Activated CD8-positive, alpha-beta T cell treated with anti-CD3 and anti-CD28 coated beads for 36 hours (primary cell): ENCODE results near the gene BTG4. TPM values are rescaled to one million over a fixed set of nuclear protein-coding genes. Genes with fewer than 3 reads are reported as not detected.

Experiments
- ATAC-seq: fragments of 200-7000 bp; cut with Tn5 transposase; one replicate; pipeline ENCODE4 v1.10.0; 2021; ENCODE audit warnings: mild to moderate bottlenecking, moderate library complexity
- CTCF ChIA-PET: fragments of 350-600 bp; sonication (Branson Sonifier 250); formaldehyde crosslinking; loops from one replicate; lab custom pipeline; 2021; ENCODE audit warnings: antibody characterized with exemption; lab: Charles Lee
- POLR2A ChIA-PET: fragments of 350-600 bp; sonication (Branson Sonifier 250); formaldehyde crosslinking; loops from one replicate; lab custom pipeline; 2021; ENCODE audit warnings: antibody characterized with exemption; lab: Charles Lee
- DNase-seq: peaks from one replicate; pipeline ENCODE4 v3.0.0-alpha.2; 2020
- H3K27ac Mint-ChIP-seq: one replicate; pipeline ENCODE4 v1.8.0; 2021; ENCODE audit warnings: mild to moderate bottlenecking, mixed read lengths
- H3K27me3 Mint-ChIP-seq: one replicate; pipeline ENCODE4 v1.8.0; 2021; ENCODE audit warnings: mixed read lengths
- H3K36me3 Mint-ChIP-seq: one replicate; pipeline ENCODE4 v1.8.0; 2021; ENCODE audit warnings: low read depth, mixed read lengths
- H3K4me1 Mint-ChIP-seq: one replicate; pipeline ENCODE4 v1.8.0; 2021; ENCODE audit warnings: low read depth, mixed read lengths
- H3K4me3 Mint-ChIP-seq: one replicate; pipeline ENCODE4 v1.8.0; 2021; ENCODE audit warnings: mild to moderate bottlenecking, moderate library complexity, mixed read lengths
- H3K9me3 Mint-ChIP-seq: one replicate; pipeline ENCODE4 v1.8.0; 2021; ENCODE audit warnings: mixed read lengths
- intact Hi-C: fragments of 100-400 bp; cut with micrococcal nuclease; formaldehyde crosslinking; loops from one replicate; pipeline ENCODE4 v1.10.0; 2022
- total RNA-seq, 2 experiments: library from RNA; stranded (reverse); gene quantifications; one replicate each; pipeline ENCODE4 v1.2.3, GENCODE V29; 2021
- TF ChIP-seq, protein P1 (sequence below): fragments of 200-600 bp; IDR thresholded peaks from one replicate; pipeline ENCODE4 v1.8.0; 2022; ENCODE audit warnings: antibody characterized with exemption, mild to moderate bottlenecking

BTG4 gene
- total RNA-seq, 2 experiments from 2014 or later = 0.36 to 0.98 TPM

DNA sequence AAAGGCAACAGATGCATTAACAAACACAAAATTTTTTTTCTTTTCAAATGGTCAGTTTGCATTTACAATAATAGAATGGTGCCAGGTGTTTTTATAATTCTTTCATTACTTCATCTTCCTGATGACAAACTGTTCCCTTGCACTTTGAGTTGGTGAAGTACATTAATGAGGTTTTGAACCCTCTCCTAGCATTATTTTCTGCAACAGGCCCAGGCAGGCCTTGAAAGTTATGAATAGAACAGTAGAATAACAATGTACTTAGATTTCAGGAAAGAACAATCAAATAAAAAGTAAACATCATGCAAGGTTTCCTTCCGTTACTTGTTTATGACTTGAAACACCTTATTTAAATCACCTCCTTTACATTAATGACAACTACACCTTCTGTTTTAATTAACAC lies 9.6 kb downstream of the BTG4 start:
- Mint-ChIP-seq H3K9me3 (no peaks in the 10 kb centered on the region), H3K36me3 (no peaks in the 10 kb centered on the region), H3K4me1 (no peaks in the 10 kb centered on the region), H3K27ac (no peak overlapping the region), H3K27me3 (peaks cover 27% of the 10 kb centered on the region), H3K4me3 (no peak overlapping the region)
- intact Hi-C loops = no loop called here
- ATAC-seq (no peak), DNase-seq (no peak)
- ChIA-PET POLR2A (no interaction called here), CTCF (interaction anchor here (1.5 to 1.6 kb wide), 2 partner anchors 9 to 11 kb away, joined by 4 to 5 read pairs; partner anchors contain the start of gene BTG4)
- TF ChIP-seq, protein P1, sequence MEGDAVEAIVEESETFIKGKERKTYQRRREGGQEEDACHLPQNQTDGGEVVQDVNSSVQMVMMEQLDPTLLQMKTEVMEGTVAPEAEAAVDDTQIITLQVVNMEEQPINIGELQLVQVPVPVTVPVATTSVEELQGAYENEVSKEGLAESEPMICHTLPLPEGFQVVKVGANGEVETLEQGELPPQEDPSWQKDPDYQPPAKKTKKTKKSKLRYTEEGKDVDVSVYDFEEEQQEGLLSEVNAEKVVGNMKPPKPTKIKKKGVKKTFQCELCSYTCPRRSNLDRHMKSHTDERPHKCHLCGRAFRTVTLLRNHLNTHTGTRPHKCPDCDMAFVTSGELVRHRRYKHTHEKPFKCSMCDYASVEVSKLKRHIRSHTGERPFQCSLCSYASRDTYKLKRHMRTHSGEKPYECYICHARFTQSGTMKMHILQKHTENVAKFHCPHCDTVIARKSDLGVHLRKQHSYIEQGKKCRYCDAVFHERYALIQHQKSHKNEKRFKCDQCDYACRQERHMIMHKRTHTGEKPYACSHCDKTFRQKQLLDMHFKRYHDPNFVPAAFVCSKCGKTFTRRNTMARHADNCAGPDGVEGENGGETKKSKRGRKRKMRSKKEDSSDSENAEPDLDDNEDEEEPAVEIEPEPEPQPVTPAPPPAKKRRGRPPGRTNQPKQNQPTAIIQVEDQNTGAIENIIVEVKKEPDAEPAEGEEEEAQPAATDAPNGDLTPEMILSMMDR = no peak

DNA sequence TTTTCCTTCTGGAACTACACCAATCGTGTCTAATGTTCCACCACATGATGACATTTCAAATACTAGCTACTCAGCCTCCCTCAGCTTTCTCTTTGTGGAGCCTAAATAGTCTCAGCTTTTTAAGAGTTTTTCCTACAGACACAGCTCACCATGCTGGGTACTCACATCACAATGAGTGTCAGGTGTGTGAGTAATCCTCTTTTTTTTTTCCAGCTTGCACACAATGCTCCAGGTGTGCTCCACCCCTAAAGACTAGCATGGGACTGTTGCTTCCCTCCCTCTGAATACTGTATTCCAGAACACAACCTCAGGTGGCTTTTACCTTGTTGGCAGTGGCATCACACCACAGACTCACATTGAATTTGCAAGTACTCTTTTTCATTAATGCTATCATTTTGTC lies 11.7 kb downstream of the BTG4 start:
- H3K9me3 Mint-ChIP-seq = no peaks in the 10 kb centered on the region
- H3K27ac Mint-ChIP-seq = no peak overlapping the region
- DNase-seq (no peak), ATAC-seq (no peak)
- H3K27me3 Mint-ChIP-seq = peaks cover 20% of the 10 kb centered on the region
- intact Hi-C loops = no loop called here
- H3K36me3 Mint-ChIP-seq = no peaks in the 10 kb centered on the region
- no peaks in the 10 kb centered on the region for H3K4me1 Mint-ChIP-seq
- ChIA-PET CTCF (interaction anchor here (1.5 kb wide), 1 partner anchor 12 kb away, joined by 4 read pairs; the partner anchor contains the start of gene BTG4), POLR2A (no interaction called here)
- no peak overlapping the region for H3K4me3 Mint-ChIP-seq
- TF ChIP-seq, protein P1 = no peak

DNA sequence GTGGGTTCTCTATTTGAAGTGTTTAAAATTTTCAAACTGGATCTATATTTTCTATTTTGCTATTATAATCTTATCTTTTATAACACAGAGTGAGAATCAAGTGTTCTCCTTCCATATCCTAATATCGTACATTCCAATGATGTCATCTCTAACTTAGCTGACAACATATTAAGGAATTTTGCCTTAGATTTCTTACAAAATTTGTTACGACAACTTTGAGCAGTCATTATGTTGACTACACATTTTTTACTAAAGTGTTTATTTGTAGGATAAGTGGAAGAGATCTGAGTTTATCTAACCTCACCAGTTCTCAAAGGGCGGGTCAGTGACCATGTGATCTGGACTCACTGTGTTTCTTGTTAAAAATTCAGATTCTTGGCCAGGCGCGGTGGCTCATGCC lies 12.7 kb downstream of the BTG4 start:
- Mint-ChIP-seq H3K27me3 (peaks cover 18% of the 10 kb centered on the region), H3K9me3 (no peaks in the 10 kb centered on the region), H3K4me1 (no peaks in the 10 kb centered on the region), H3K27ac (no peak overlapping the region), H3K4me3 (no peak overlapping the region), H3K36me3 (no peaks in the 10 kb centered on the region)
- TF ChIP-seq, protein P1 = no peak
- ChIA-PET CTCF (interaction anchor here (1.0 to 1.3 kb wide), 2 partner anchors 9 to 21 kb away, joined by 3 read pairs; no protein-coding TSS in a partner anchor), POLR2A (no interaction called here)
- no peak for ATAC-seq
- intact Hi-C loops = no loop called here
- no peak for DNase-seq

DNA sequence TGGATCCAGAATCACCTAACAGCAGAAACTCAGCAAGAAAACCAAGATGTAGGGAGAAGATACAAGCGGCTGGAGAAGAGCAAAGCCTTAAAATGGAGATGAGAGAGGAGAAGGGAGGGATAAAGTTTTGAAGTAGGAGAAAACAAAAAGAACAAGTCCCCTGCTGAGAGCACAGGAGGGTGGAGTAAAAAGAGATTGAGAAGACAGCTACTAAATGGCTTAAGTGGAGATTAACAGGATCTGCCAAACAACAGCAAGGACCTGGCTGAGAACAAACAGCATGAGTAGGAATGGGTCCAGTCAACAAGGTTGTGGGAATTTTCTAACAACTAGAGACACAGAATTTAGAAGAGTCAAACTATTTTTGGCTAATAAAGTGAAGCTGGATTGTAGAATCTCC lies 18.1 kb downstream of the BTG4 start:
- no peak overlapping the region for H3K4me3 Mint-ChIP-seq
- H3K27me3 Mint-ChIP-seq = peaks cover 21% of the 10 kb centered on the region
- H3K9me3 Mint-ChIP-seq = no peaks in the 10 kb centered on the region
- no peaks in the 10 kb centered on the region for H3K36me3 Mint-ChIP-seq
- ATAC-seq (no peak), DNase-seq (no peak)
- ChIA-PET POLR2A (no interaction called here), CTCF (interaction anchor here (1.1 to 1.4 kb wide), 2 partner anchors 18 to 47 kb away, joined by 3 to 4 read pairs; no protein-coding TSS in a partner anchor)
- intact Hi-C loops = no loop called here
- H3K4me1 Mint-ChIP-seq = no peaks in the 10 kb centered on the region
- no peak overlapping the region for H3K27ac Mint-ChIP-seq
- TF ChIP-seq, protein P1 = no peak

DNA sequence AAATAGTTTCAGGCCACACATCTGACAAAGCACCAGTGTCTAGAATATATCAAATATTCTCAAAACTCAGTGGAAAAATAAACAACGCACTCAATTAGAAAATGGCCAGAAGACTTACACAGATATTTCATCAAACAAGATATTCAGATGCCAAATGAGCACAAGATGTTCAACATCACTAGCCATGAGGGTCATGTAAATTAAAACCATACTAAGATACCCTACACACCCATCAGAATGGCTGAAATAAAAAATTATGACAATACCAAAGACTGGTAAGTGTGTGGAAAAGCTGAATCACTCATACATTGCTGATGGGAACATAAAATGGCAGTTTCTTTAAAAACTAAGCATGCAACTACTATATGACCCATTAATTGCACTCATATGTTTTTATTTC lies 21.7 kb downstream of the BTG4 start:
- H3K4me1 Mint-ChIP-seq = no peaks in the 10 kb centered on the region

More for the DNA sequence above, 21.7 kb downstream of the BTG4 start:
- ChIA-PET POLR2A (no interaction called here), CTCF (no interaction called here)
- Mint-ChIP-seq H3K27me3 (peaks cover 11% of the 10 kb centered on the region), H3K9me3 (peaks cover 4% of the 10 kb centered on the region), H3K27ac (no peak overlapping the region), H3K4me3 (no peak overlapping the region), H3K36me3 (no peaks in the 10 kb centered on the region)
- DNase-seq (no peak), ATAC-seq (no peak)
- TF ChIP-seq, protein P1 = no peak
- intact Hi-C loops = no loop called here
